HG02678 (cell line): ENCODE results near the gene RBP2.

ENCODE experiments used
- ATAC-seq: cut with Tn5 transposase; IDR thresholded peaks from one replicate; pipeline ENCODE4 v1.9.1; 2021; ENCODE audit warnings: mild to moderate bottlenecking, moderate library complexity; ENCODE audit not compliant: unreplicated experiment

Gene RBP2

DNA sequence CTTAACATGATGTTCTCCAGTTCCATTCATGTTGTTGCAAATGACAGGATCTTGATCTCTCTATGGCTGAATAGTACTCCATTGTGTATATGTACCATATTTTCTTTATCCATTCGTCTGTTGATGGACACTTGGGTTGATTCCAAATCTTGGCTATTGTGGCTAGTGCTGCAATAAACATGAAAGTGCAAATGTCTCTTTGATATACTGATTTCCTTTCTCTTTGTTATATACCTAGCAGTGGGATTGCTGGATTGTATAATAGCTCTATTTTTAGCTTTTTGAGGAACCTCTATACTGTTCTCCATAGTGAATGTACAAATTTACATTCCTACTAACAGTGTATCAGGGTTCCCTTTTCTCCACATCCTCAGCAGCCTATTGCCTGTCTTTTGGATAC is 5.9 kb upstream of the RBP2 start:
- no peak for ATAC-seq

DNA sequence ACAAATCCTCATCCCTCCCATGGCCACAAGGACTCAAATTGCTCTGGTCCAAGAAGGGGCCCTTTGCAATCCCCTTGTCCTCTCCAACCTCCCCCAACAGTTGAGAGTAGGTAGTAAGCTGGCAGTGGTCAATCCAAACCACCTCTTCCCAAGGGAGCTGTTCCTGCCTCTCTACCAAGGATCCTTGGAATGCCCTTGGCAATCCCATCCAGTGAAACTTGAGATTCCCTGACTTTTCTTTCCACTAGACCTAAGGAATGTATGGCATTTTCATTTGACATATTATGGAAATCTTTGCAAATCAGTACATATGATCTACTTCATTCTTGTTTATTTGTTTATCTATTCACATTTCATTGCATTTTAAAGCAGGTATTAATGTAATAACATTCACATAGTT is 4.8 kb upstream of the RBP2 start:
- ATAC-seq: no peak

DNA sequence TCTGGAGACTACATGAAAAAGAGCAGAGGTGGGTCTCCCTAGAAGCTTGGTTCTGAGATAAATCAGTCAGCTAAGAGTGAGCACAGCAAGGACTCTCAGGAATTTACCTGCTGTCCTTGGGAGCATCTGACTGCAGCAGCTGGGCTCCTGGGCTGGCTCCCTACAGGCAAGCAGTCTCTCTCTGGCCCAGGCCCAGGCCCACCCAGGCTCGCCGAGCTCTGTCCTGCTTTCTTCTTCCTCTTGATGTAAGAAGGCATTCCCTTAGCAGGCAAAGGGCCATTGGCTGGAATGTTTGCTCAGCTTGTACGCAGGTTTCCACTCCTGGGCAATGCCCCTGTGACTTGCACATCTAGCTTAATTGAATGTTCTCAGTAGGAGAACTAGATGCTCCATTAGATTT is 4.3 kb upstream of the RBP2 start:
- no peak for ATAC-seq

DNA sequence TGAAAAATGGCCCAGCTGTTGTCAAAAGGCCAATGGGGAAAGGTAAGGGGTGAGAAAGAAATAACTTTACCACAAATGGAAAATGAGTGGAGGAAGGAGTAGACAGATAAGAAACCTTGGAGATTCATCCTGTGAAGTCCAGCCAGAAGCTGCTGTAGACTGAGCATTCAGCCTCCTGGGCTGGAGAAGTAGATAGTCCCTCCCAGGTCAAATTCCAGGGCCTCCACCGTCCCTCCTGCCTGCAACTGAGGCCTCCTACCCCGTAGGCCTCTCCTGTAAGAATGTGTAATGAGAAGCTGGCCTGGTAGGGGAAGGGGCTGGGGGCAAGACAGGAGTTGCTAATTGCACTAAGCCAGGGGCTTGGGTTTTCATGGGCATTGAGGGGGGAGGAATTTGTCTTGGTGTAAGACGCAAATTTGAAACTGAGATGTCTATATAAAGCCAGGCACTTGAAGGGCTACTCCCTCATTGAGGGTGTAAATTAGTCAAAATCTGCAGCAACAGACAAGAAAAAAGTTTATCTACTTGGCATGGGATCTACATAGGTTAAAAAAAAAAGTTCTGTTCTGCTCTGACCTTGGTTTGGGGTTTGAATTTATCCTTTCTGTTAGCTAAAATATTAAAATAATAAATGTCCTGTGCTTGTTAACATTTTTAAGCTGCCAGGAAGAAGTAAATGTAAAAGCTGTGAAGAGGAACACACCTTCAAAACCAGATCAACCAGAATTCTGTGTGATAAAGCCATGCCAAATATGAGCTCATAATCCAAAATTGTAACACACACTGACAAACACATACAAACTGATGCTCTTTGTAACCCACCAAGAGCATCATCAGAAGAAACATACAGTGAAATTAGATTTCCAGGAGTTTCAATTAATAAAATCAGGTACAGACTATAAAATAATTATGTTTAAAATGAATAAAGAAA is 1.7 kb upstream of the RBP2 start:
- ATAC-seq: no peak

GRCh38 chr3:139473155-139473771 is 3.1 kb downstream of the RBP2 start:
- ATAC-seq: no peak

- ATAC-seq: no peak
Measured at GRCh38 chr3:139472380-139473010, 3.8 kb downstream of the RBP2 start.

DNA sequence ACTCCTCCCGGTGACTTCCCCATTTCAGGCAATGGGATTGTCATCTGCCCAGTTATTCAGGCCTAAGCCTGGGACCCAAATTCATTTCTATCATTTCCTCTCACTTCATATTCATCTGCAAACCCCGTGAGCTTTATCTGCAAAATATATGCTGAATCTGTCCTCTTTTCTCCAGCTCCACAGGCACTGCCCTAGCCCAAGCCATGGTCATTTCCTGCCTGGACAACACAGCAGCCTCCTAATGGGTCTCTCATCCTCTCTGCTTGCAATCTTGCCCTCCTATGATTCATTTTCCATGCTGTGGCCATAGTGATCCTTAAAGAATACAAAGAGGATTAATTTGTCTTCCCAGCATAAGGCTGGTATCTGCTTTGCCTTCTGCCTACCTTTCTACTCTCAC is 6.1 kb downstream of the RBP2 start:
- ATAC-seq: no peak

GRCh38 chr3:139468399-139468798 is 7.9 kb downstream of the RBP2 start:
- ATAC-seq: no peak

- no peak for ATAC-seq
Measured at GRCh38 chr3:139466360-139466759, 10.0 kb downstream of the RBP2 start.

- no peak for ATAC-seq
Measured at GRCh38 chr3:139465636-139466035, 10.7 kb downstream of the RBP2 start.

- ATAC-seq: no peak
Measured at GRCh38 chr3:139463466-139463865, 12.8 kb downstream of the RBP2 start.

DNA sequence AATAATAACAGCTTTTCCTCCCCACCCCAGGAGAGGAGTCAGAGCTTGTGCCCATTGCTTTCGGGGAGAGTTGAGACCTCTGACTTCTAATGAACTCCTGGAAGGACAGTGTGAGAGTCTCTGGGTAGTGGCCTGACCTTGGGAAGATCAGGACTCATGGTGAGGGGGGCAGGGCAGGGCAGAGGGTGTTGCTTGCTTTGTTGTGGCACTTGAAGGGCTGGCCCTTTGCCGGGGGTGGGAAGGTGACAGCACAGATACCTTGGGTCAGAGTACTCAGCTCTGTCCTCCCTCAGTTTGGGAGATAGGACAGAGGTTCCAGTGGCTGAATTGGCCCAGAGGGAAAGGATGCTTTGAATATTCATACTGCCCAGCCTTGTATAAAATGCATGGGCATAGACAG is 15.8 kb downstream of the RBP2 start:
- ATAC-seq: no peak

DNA sequence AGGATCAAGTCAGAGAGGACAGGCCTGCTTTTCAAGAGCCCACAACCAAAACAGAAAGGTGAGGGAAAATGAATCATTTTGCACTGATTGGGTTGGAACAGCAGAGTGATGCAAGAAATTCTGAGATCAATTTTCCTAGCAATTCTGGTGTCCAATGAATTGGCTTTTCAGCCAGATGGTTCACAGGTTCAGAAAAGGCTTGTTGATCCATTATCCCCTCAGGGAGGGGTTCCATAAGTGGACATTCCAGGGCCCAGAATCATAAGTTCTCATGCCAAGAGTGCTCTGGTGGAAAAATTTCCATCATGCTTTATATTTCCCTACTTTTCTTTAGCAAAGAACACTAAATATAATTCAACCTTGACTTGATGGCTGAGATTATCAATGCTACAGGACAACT is 16.2 kb downstream of the RBP2 start:
- no peak for ATAC-seq

- no peak for ATAC-seq
Measured at GRCh38 chr3:139458348-139458747, 18.0 kb downstream of the RBP2 start.

GRCh38 chr3:139457066-139457465 is 19.2 kb downstream of the RBP2 start:
- no peak for ATAC-seq

GRCh38 chr3:139456386-139456785 is 19.9 kb downstream of the RBP2 start:
- no peak for ATAC-seq

GRCh38 chr3:139455855-139456254 is 20.5 kb downstream of the RBP2 start:
- no peak for ATAC-seq

- no peak for ATAC-seq
Measured at GRCh38 chr3:139455206-139455605, 21.1 kb downstream of the RBP2 start.

GRCh38 chr3:139454346-139454745 is 22.0 kb downstream of the RBP2 start:
- no peak for ATAC-seq

DNA sequence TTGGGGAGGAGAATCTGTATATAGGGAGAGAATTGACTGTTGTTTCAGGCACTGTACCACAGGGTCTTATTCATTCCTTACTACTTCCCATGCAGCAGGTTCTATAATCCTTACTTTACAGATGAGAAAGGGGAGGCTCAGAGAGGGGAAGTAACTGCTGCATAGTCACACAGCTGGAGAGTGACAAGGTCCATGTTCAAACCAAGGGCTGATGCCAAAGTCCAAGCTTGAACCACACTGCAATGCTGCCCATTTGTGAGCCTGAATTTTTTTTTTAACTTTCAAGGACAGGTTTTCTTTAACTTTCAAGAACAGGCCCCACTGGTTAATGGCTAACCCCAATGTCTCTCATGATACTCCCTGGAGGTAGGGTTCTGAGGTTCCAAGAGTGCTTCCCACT is 26.2 kb downstream of the RBP2 start:
- no peak for ATAC-seq

DNA sequence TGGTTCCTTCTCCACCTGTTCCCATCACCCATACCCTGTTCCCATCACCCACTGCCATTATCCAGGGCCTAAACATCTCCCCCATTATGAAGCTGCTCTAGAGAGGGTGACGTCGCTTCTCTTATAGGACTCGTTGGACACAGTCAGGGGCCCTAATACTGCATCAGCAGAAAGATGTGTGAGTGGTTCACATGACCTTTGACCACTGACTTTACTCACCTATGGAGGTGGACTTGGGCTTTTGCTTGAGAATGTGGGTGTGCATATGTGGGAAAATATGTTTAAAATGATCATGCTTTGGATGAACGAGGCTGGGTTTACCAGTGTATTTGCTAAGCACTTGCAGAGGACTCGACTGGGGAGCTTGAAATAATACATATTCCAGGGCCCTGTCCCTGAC is 26.8 kb downstream of the RBP2 start:
- ATAC-seq: no peak

DNA sequence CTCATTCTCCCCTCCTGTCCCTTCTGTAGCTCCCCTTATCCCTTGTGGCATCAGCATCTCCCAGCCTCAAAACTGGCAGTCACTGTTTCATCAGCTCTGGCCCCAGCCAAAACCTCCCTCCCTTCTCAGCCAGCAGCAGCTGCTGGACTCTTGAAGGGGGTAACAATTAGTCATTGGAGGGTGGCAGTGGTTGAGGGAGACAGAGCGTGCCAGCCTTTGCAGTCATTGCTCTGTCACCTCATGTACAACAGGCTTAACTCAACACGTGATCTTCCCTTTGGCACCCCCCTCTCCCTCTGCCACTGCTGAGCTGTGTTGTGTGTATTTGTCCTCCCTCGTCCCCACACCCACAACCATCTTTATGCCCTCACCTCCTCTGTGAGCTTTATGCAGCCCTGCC is 28.2 kb downstream of the RBP2 start:
- no peak for ATAC-seq
